GM19239 (cell line): Measurements from ENCODE around the gene KMT2E.
"Not testable (repeated sequence)": the region's sequence is repeated elsewhere in the genome, so short reads cannot be mapped to it uniquely, and the experiment has no call there.

ENCODE experiments used
- DNase-seq: peaks from one replicate; pipeline ENCODE4 v3.0.0; 2011; ENCODE audit warnings: low spot score; ENCODE audit not compliant: insufficient read length
- FAIRE-seq: peaks from 2 replicates; lab custom pipeline; 2011; peaks lifted over from hg19 to GRCh38; lab: Jason Lieb, UNC

The KMT2E gene

GRCh38 chr7:105003872-105004510, 10.0 kb upstream of the KMT2E start:
- FAIRE-seq: no peak

GRCh38 chr7:105005006-105005405, 9.0 kb upstream of the KMT2E start:
- FAIRE-seq: not testable (repeated sequence)

More at GRCh38 chr7:105003872-105004510, 10.0 kb upstream of the KMT2E start:
- no peak for DNase-seq

GRCh38 chr7:105005486-105005885, 8.5 kb upstream of the KMT2E start:
- not testable (repeated sequence) for FAIRE-seq

More at GRCh38 chr7:105005006-105005405, 9.0 kb upstream of the KMT2E start:
- DNase-seq: not testable (repeated sequence)

GRCh38 chr7:105006367-105007136, 7.5 kb upstream of the KMT2E start:
- FAIRE-seq: no peak

More at GRCh38 chr7:105005486-105005885, 8.5 kb upstream of the KMT2E start:
- DNase-seq: not testable (repeated sequence)

GRCh38 chr7:105007298-105007697, 6.7 kb upstream of the KMT2E start:
- FAIRE-seq: no peak
- DNase-seq: no peak

More at GRCh38 chr7:105006367-105007136, 7.5 kb upstream of the KMT2E start:
- DNase-seq: no peak

GRCh38 chr7:105009667-105010503, 4.1 kb upstream of the KMT2E start:
- no peak for FAIRE-seq
- DNase-seq: no peak

- FAIRE-seq: no peak
- DNase-seq: no peak
Measured at GRCh38 chr7:105010504-105011130, 3.4 kb upstream of the KMT2E start.

- no peak for DNase-seq
- no peak for FAIRE-seq
Measured at GRCh38 chr7:105011141-105011830, 2.7 kb upstream of the KMT2E start.

- no peak for FAIRE-seq
- DNase-seq: no peak
Measured at GRCh38 chr7:105011831-105012502, 2.0 kb upstream of the KMT2E start.

GRCh38 chr7:105012503-105013220, 1.3 kb upstream of the KMT2E start:
- DNase-seq: peak; percentile 72
- FAIRE-seq: peak; percentile 92

GRCh38 chr7:105013221-105013815, 687 bp upstream of the KMT2E start:
- peak; percentile 77 for FAIRE-seq

GRCh38 chr7:105014693-105015389, 836 bp downstream of the KMT2E start:
- FAIRE-seq (peak; percentile 71), DNase-seq (no peak)

More at GRCh38 chr7:105013221-105013815, 687 bp upstream of the KMT2E start:
- DNase-seq: peak; percentile 59

GRCh38 chr7:105015390-105015965, 1.5 kb downstream of the KMT2E start:
- FAIRE-seq (peak; percentile 26), DNase-seq (no peak)

GRCh38 chr7:105016068-105016708, 2.2 kb downstream of the KMT2E start:
- DNase-seq: no peak
- peak; percentile 4 for FAIRE-seq

- DNase-seq: no peak
- FAIRE-seq: no peak
Measured at GRCh38 chr7:105016709-105017656, 3.0 kb downstream of the KMT2E start.
